OCI-LY1 (cell line): ENCODE results near the gene FGF14.

Source experiments
- H2AFZ ChIP-seq: fragments of 200-600 bp; sonication (generic), shearing (Covaris generic); 2 replicates; pipeline ENCODE4 v1.6.0; 2014; ENCODE audit warnings: antibody characterized with exemption, mild to moderate bottlenecking, low read length
- H3F3A ChIP-seq: fragments of 200-600 bp; sonication (generic), shearing (Covaris generic); 2 replicates; pipeline ENCODE4 v1.6.0; 2014; ENCODE audit warnings: mild to moderate bottlenecking, antibody characterized with exemption, low read length, moderate library complexity; ENCODE audit not compliant: insufficient read depth
- H3K27ac ChIP-seq: fragments of 200-600 bp; sonication (generic); 2 replicates; pipeline ENCODE4 v1.5.1; 2014; ENCODE audit warnings: low read length, mixed run types, mild to moderate bottlenecking, low read depth; ENCODE audit not compliant: poor library complexity, severe bottlenecking
- H3K27me3 ChIP-seq: fragments of 200-600 bp; sonication (generic); 2 replicates; pipeline ENCODE4 v1.6.0; 2014; ENCODE audit warnings: antibody characterized with exemption, mild to moderate bottlenecking, low read length, moderate library complexity; ENCODE audit not compliant: insufficient read depth
- H3K36me3 ChIP-seq: fragments of 200-600 bp; sonication (generic); 2 replicates; pipeline ENCODE4 v1.6.1; 2014; ENCODE audit warnings: mild to moderate bottlenecking, antibody characterized with exemption, low read length, moderate library complexity, mixed read lengths; ENCODE audit not compliant: insufficient read depth
- H3K4me1 ChIP-seq: fragments of 200-600 bp; sonication (generic); 2 replicates; pipeline ENCODE4 v1.5.1; 2014; ENCODE audit warnings: mild to moderate bottlenecking, low read length, moderate library complexity; ENCODE audit not compliant: insufficient read depth, severe bottlenecking
- H3K4me2 ChIP-seq: fragments of 200-600 bp; sonication (generic), shearing (Covaris generic); 2 replicates; pipeline ENCODE4 v1.6.1; 2014; ENCODE audit warnings: low read length
- H3K4me3 ChIP-seq: fragments of 200-600 bp; sonication (generic); 2 replicates; pipeline ENCODE4 v1.5.1; 2014; ENCODE audit warnings: low read length, low read depth, mild to moderate bottlenecking, mixed read lengths; ENCODE audit not compliant: poor library complexity, severe bottlenecking
- H3K79me2 ChIP-seq: fragments of 200-600 bp; shearing (Covaris generic); 2 replicates; pipeline ENCODE4 v1.6.1; 2016; ENCODE audit warnings: mixed run types, low read length, mixed read lengths; ENCODE audit not compliant: insufficient read depth
- H3K9ac ChIP-seq: fragments of 200-600 bp; sonication (generic), shearing (Covaris generic); 2 replicates; pipeline ENCODE4 v1.6.1; 2014; ENCODE audit warnings: mild to moderate bottlenecking, low read length, mixed read lengths
- H3K9me2 ChIP-seq: fragments of 200-600 bp; sonication (generic), shearing (Covaris generic); 2 replicates; pipeline ENCODE4 v1.6.1; 2014; ENCODE audit warnings: low read depth, mild to moderate bottlenecking, low read length, mixed read lengths
- H3K9me3 ChIP-seq: fragments of 200-600 bp; shearing (Covaris generic); 2 replicates; pipeline ENCODE4 v1.6.1; 2014; ENCODE audit warnings: low read length, mixed read lengths
- H4K20me1 ChIP-seq: fragments of 200-600 bp; sonication (generic), shearing (Covaris generic); 2 replicates; pipeline ENCODE4 v1.6.0; 2016; ENCODE audit warnings: mild to moderate bottlenecking, low read length; ENCODE audit not compliant: insufficient read depth
- EZH2 ChIP-seq: fragments of 200-600 bp; sonication (generic), shearing (Covaris generic); IDR thresholded peaks from 2 replicates; pipeline ENCODE4 v1.8.0; 2017; ENCODE audit warnings: borderline replicate concordance, mixed run types, mild to moderate bottlenecking, antibody characterized with exemption, low read length, moderate library complexity, mixed read lengths
- TF ChIP-seq, protein P1 (sequence below): fragments of 200-600 bp; sonication (generic), shearing (Covaris generic); IDR thresholded peaks from 2 replicates; pipeline ENCODE4 v1.5.1; 2017; ENCODE audit warnings: mild to moderate bottlenecking, antibody characterized with exemption, low read length, moderate library complexity, mixed read lengths

Gene FGF14

DNA sequence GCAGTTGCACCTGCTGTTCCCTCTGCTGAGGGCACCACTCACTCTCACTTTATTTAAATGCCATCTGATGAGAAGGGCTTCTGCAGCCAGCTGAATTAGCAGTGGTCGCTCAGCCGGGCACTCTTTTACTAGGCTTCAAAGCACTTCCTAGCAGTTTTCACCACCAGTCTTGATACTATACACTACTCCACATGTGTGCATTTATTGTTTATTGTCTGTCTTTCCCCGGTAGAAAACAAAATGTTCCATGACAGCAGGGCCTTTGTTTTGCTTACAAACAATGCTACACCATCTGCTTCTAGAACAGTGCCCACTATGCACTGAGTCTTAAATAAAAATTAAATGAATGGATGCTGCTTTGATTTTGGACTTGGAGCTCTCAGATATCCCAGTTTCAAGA lies 404.9 kb downstream of the FGF14 start:
- Histone ChIP-seq H3K4me1 (no peaks in the 10 kb centered on the region), H3K9ac (no peak overlapping the region), H4K20me1 (no peaks in the 10 kb centered on the region), H3F3A (no peaks in the 10 kb centered on the region), H3K27me3 (no peaks in the 10 kb centered on the region), H3K9me3 (no peaks in the 10 kb centered on the region), H3K36me3 (no peaks in the 10 kb centered on the region), H3K4me3 (no peak overlapping the region), H3K9me2 (no peaks in the 10 kb centered on the region; the same call in 1 of the 2 replicates), H3K79me2 (no peaks in the 10 kb centered on the region), H3K4me2 (no peak overlapping the region), H3K27ac (no peak overlapping the region), H2AFZ (no peak overlapping the region)
- TF ChIP-seq, protein P1, sequence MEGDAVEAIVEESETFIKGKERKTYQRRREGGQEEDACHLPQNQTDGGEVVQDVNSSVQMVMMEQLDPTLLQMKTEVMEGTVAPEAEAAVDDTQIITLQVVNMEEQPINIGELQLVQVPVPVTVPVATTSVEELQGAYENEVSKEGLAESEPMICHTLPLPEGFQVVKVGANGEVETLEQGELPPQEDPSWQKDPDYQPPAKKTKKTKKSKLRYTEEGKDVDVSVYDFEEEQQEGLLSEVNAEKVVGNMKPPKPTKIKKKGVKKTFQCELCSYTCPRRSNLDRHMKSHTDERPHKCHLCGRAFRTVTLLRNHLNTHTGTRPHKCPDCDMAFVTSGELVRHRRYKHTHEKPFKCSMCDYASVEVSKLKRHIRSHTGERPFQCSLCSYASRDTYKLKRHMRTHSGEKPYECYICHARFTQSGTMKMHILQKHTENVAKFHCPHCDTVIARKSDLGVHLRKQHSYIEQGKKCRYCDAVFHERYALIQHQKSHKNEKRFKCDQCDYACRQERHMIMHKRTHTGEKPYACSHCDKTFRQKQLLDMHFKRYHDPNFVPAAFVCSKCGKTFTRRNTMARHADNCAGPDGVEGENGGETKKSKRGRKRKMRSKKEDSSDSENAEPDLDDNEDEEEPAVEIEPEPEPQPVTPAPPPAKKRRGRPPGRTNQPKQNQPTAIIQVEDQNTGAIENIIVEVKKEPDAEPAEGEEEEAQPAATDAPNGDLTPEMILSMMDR = no peak
- no peak for TF ChIP-seq EZH2

DNA sequence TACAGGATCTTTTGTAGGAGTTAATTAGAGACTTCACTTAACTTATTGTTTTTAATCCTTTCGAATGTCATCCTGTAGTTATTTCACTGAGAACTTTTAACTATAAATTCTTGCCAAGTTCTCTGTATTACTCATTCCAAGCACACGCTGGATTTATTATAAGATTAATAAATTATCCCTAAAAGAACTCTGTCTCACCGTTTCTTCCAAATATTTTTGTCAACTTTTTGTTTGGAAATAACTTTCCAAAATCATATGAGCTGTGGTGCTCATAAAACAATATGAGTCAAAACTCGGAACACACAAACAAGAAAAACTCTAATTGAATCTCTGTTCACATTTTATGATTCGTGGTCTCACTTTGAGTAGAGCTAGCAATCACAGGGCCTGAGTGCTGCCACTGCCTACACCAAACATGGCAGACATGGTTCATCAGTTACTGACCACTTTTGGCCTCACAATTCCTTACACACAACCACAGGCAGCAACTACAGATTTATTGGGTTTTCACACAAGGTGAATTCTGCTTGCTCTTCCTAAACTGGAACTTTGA lies 412.0 kb downstream of the FGF14 start:
- H3K9ac ChIP-seq = no peak overlapping the region

DNA sequence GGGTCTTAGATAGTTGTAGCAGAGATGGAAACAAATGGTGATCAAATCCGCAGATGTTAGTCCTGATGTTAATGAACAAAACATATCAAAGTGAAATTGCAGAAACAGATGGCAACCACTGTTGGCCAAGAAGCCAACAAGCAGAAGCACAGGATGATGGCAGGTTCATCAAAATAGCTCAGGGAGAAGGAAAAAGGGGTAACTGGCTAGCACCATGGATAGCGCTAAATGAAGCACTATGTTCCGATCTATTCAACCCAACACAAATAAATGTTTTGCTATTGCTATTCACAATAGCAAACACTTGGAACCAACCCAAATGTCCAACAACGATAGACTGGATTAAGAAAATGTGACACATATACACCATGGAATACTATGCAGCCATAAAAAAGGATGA lies 413.7 kb downstream of the FGF14 start:
- TF ChIP-seq, protein P1 = no peak
- Histone ChIP-seq H3K79me2 (no peaks in the 10 kb centered on the region), H3F3A (no peaks in the 10 kb centered on the region), H3K9ac (no peak overlapping the region), H3K4me2 (no peak overlapping the region), H3K4me3 (no peak overlapping the region), H3K9me2 (no peaks in the 10 kb centered on the region), H3K4me1 (no peaks in the 10 kb centered on the region), H3K36me3 (no peaks in the 10 kb centered on the region), H3K9me3 (no peaks in the 10 kb centered on the region), H4K20me1 (no peaks in the 10 kb centered on the region), H3K27me3 (no peaks in the 10 kb centered on the region), H3K27ac (no peak overlapping the region), H2AFZ (no peak overlapping the region)

More for the DNA sequence above, 412.0 kb downstream of the FGF14 start:
- Histone ChIP-seq H3F3A (no peaks in the 10 kb centered on the region), H3K4me3 (no peak overlapping the region), H4K20me1 (no peaks in the 10 kb centered on the region), H3K9me2 (no peaks in the 10 kb centered on the region; the same call in 1 of the 2 replicates), H3K79me2 (no peaks in the 10 kb centered on the region), H3K27me3 (no peaks in the 10 kb centered on the region), H2AFZ (no peak overlapping the region), H3K9me3 (no peaks in the 10 kb centered on the region), H3K27ac (no peak overlapping the region), H3K4me2 (no peak overlapping the region), H3K4me1 (no peaks in the 10 kb centered on the region), H3K36me3 (no peaks in the 10 kb centered on the region)
- TF ChIP-seq, protein P1 = no peak
- TF ChIP-seq EZH2 = no peak
